ENCODE results near the gene CARD9. TPM values are rescaled to one million over a fixed set of nuclear protein-coding genes. Genes with fewer than 3 reads are reported as not detected.

CARD9 gene
- total RNA-seq, 4 donors from 2014 or later: 0.28 to 14.9 (median 0.64) TPM

- Histone ChIP-seq H3K4me1 (no peaks in the 10 kb centered on the region), H3K27me3 (no peaks in the 10 kb centered on the region), H3K27ac (no peak overlapping the region), H3K36me3 (peaks cover 0 to 90% (median 0%) of the 10 kb centered on the region in 3 donors), H3K4me3 (no peak overlapping the region), H3K9me3 (no peaks in the 10 kb centered on the region)
- DNase-seq: no peak
- TF ChIP-seq, protein P1, sequence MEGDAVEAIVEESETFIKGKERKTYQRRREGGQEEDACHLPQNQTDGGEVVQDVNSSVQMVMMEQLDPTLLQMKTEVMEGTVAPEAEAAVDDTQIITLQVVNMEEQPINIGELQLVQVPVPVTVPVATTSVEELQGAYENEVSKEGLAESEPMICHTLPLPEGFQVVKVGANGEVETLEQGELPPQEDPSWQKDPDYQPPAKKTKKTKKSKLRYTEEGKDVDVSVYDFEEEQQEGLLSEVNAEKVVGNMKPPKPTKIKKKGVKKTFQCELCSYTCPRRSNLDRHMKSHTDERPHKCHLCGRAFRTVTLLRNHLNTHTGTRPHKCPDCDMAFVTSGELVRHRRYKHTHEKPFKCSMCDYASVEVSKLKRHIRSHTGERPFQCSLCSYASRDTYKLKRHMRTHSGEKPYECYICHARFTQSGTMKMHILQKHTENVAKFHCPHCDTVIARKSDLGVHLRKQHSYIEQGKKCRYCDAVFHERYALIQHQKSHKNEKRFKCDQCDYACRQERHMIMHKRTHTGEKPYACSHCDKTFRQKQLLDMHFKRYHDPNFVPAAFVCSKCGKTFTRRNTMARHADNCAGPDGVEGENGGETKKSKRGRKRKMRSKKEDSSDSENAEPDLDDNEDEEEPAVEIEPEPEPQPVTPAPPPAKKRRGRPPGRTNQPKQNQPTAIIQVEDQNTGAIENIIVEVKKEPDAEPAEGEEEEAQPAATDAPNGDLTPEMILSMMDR (IDR thresholded peaks at IDR 0.05): no peak
- TF ChIP-seq POLR2A (IDR thresholded peaks at IDR 0.05): no peak
These were observed 10.0 kb upstream of the CARD9 start for GRCh38 chr9:136383436-136383835.

DNA sequence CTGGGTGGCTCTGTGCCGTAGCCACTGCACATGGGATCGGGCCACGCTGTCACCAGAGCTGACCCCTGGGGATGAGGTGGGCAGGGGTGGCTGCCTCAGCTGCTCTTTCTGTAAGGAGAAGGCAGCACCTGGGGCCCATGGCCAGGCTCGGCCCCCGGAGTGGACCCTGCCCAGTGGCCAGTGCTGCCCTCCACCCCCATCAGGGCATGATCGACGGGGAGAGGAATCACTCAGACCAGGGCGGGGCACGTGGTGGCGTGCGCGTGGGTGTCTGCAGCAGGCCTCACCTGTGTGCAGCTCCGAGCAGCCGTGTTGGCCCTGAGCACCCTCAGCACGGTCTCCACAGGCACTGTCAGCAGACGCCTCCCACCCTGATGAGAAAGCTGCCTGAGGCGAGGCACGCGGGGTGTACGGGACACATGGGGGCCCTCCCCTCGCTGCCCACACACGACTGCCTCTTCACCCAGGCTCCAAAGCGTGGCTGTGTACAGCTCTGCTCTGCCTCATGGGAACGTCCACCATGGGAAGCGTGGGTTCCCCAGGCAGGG lies 8.6 kb upstream of the CARD9 start:
- H3K9me3 ChIP-seq: no peaks in the 10 kb centered on the region
- no peak overlapping the region for H3K4me3 ChIP-seq
- TF ChIP-seq, protein P1 (IDR thresholded peaks at IDR 0.05): no peak
- no peak for TF ChIP-seq POLR2A (IDR thresholded peaks at IDR 0.05)
- H3K4me1 ChIP-seq: no peaks in the 10 kb centered on the region
- peaks cover 0 to 82% (median 0%) of the 10 kb centered on the region in 3 donors for H3K36me3 ChIP-seq
- no peak for DNase-seq
- H3K27ac ChIP-seq: no peak overlapping the region
- no peaks in the 10 kb centered on the region for H3K27me3 ChIP-seq

DNA sequence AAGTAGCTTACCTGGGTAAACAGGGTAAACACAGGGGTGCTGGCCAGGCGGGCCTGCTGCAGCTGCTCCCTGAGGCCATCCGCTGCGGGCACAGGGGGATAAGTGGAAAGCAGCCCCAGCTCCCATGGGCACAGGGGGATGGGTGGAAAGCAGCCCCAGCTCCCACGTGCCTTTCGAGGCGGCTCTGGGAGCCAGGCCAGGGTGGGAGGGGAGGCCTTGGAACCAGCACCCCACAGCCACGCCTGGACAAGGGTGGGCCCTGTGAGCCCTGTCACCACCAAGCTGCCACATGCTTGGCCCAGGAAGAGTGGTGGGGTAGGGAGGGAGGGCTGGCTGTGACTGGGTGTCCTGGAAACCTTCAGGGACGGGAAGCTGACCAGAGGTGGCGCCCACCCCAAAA lies 7.8 kb upstream of the CARD9 start:
- DNase-seq: no peak
- Histone ChIP-seq H3K9me3 (no peaks in the 10 kb centered on the region), H3K4me1 (no peaks in the 10 kb centered on the region), H3K27me3 (no peaks in the 10 kb centered on the region), H3K4me3 (no peak overlapping the region), H3K36me3 (peaks cover 0 to 74% (median 0%) of the 10 kb centered on the region in 3 donors), H3K27ac (no peak overlapping the region)
- no peak for TF ChIP-seq POLR2A (IDR thresholded peaks at IDR 0.05)
- TF ChIP-seq, protein P1 (IDR thresholded peaks at IDR 0.05): no peak

- no peak for DNase-seq
- no peaks in the 10 kb centered on the region for H3K4me1 ChIP-seq
- H3K36me3 ChIP-seq: peaks cover 0 to 72% (median 0%) of the 10 kb centered on the region in 3 donors
- no peaks in the 10 kb centered on the region for H3K9me3 ChIP-seq
- H3K4me3 ChIP-seq: no peak overlapping the region
- H3K27ac ChIP-seq: no peak overlapping the region
- TF ChIP-seq POLR2A (IDR thresholded peaks at IDR 0.05): no peak
- TF ChIP-seq, protein P1 (IDR thresholded peaks at IDR 0.05): no peak
- H3K27me3 ChIP-seq: no peaks in the 10 kb centered on the region
These were observed 6.9 kb upstream of the CARD9 start for GRCh38 chr9:136380381-136380780.

- peaks cover 0 to 67% (median 0%) of the 10 kb centered on the region in 3 donors for H3K36me3 ChIP-seq
- no peak for TF ChIP-seq POLR2A (IDR thresholded peaks at IDR 0.05)
- TF ChIP-seq, protein P1 (IDR thresholded peaks at IDR 0.05): no peak
- H3K27ac ChIP-seq: no peak overlapping the region
- H3K27me3 ChIP-seq: no peaks in the 10 kb centered on the region
- no peak for DNase-seq
- no peak overlapping the region for H3K4me3 ChIP-seq
- H3K4me1 ChIP-seq: no peaks in the 10 kb centered on the region
- H3K9me3 ChIP-seq: no peaks in the 10 kb centered on the region
These were observed 6.4 kb upstream of the CARD9 start for GRCh38 chr9:136379891-136380290.

DNA sequence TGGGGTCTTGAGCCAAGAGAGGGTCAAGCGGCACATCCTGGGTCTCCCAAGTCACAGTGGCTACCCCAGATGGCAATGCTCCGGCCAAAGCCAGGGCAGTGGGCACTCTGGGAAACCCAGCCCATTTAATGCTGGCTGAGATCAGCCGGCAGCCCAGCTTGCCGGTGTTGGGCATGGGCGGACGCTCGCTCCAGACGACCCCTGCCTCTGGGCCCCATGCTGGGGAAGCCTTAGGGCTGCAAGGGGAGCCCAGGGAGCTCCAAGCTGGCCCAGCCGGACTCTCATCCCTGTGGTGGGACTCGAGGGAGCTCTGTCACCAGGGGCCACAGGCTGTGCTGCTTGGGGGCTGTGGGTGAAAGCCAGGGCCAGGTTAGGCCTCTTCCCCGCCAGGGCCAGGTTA lies 5.9 kb upstream of the CARD9 start:
- no peak overlapping the region for H3K4me3 ChIP-seq
- no peaks in the 10 kb centered on the region for H3K27me3 ChIP-seq
- no peaks in the 10 kb centered on the region for H3K9me3 ChIP-seq
- no peaks in the 10 kb centered on the region for H3K4me1 ChIP-seq
- TF ChIP-seq, protein P1 (IDR thresholded peaks at IDR 0.05): no peak
- no peak for TF ChIP-seq POLR2A (IDR thresholded peaks at IDR 0.05)
- no peak for DNase-seq
- peaks cover 0 to 63% (median 0%) of the 10 kb centered on the region in 3 donors for H3K36me3 ChIP-seq
- H3K27ac ChIP-seq: no peak overlapping the region

All from Peyer's patch (tissue), 4 donors.